WI38 (cell line): Measurements from ENCODE around the gene EPN2.

Source experiments
- H3K4me3 ChIP-seq: 2 replicates; pipeline ENCODE4 v1.5.1; 2011; ENCODE audit warnings: low read depth, mild to moderate bottlenecking, control low read depth, low read length
- CTCF ChIP-seq: IDR thresholded peaks from 2 replicates; pipeline ENCODE4 v1.5.1; 2012; ENCODE audit warnings: low read depth, mild to moderate bottlenecking, control low read depth, low read length

EPN2 gene

GRCh38 chr17:19309701-19310100 is 72.5 kb downstream of the EPN2 start:
- no peak overlapping the region for H3K4me3 ChIP-seq
- no peak for TF ChIP-seq CTCF

- no peak overlapping the region for H3K4me3 ChIP-seq
- no peak for TF ChIP-seq CTCF
These were observed 73.0 kb downstream of the EPN2 start for GRCh38 chr17:19310151-19310550.

- TF ChIP-seq CTCF, result no peak
- H3K4me3 ChIP-seq, result no peak overlapping the region
These were observed 73.8 kb downstream of the EPN2 start for GRCh38 chr17:19311016-19311415.

GRCh38 chr17:19311421-19312215 is 74.5 kb downstream of the EPN2 start:
- H3K4me3 ChIP-seq, result no peak overlapping the region
- no peak for TF ChIP-seq CTCF

GRCh38 chr17:19312406-19312805 is 75.2 kb downstream of the EPN2 start:
- no peak overlapping the region for H3K4me3 ChIP-seq
- no peak for TF ChIP-seq CTCF

DNA sequence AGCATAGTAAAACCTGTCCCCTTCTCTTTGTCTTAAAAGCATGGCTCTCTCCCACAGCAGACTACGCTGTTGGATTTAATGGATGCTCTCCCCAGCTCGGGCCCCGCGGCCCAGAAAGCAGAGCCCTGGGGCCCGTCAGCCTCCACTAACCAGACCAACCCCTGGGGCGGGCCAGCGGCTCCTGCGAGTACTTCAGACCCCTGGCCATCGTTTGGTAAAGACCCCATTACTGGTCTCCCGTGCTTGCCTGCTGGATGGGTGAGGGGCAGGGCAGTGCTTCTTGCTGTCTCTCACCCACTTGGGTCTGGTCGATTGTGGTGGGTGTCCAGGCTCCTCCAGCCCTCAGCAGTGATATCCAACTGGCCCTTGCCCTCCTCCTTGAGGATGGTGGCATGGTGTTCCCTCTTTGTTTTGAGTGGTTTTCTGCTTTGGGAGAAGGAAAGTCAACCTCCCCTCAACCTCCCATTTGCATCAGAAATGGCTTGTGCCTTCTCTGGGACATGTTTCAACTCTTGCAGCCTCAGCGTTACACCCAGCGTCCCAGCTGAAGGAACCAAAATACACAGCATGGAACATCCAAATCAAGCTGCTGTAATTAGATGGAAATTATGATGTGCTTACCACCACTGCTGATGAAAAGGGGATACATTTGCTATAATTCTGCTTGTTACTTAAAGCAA is 76.0 kb downstream of the EPN2 start:
- no peak overlapping the region for H3K4me3 ChIP-seq
- TF ChIP-seq CTCF, result no peak
